OCI-LY7 (cell line): ENCODE results near the gene CEP89. TPM values are rescaled to one million over a fixed set of nuclear protein-coding genes. Genes with fewer than 3 reads are reported as not detected.

ENCODE experiments used
- BruUV-seq: library from RNA; stranded (reverse); fragments of 400-500 nt; replicated peaks from 2 replicates; lab custom pipeline; 2021; lab: Mats Ljungman, UMichigan
- CTCF ChIA-PET: fragments of 300-600 bp; sonication (Branson Sonifier 250); formaldehyde crosslinking; loops from one replicate; lab custom pipeline; 2022; ENCODE audit warnings: antibody characterized with exemption; ENCODE audit not compliant: unreplicated experiment; lab: Charles Lee
- POLR2A ChIA-PET: fragments of 300-600 bp; sonication (Branson Sonifier 250); formaldehyde crosslinking; loops from one replicate; lab custom pipeline; 2022; ENCODE audit warnings: antibody characterized with exemption; lab: Charles Lee
- DNase-seq: peaks from one replicate; pipeline ENCODE4 v3.0.0-alpha.2; 2015; ENCODE audit warnings: low spot score
- H2AFZ ChIP-seq: fragments of 200-600 bp; sonication (generic), shearing (Covaris generic); 2 replicates; pipeline ENCODE4 v1.6.1; 2014; ENCODE audit warnings: mild to moderate bottlenecking, antibody characterized with exemption, low read length, moderate library complexity
- H3K27ac ChIP-seq: fragments of 200-600 bp; sonication (generic); 2 replicates; pipeline ENCODE4 v1.5.1; 2014; ENCODE audit warnings: mixed run types, low read depth, mild to moderate bottlenecking, moderate library complexity, low read length, inconsistent platforms; ENCODE audit not compliant: poor library complexity, severe bottlenecking
- H3K36me3 ChIP-seq: fragments of 200-600 bp; sonication (generic); 2 replicates; pipeline ENCODE4 v1.6.1; 2014; ENCODE audit warnings: mild to moderate bottlenecking, antibody characterized with exemption, low read length, moderate library complexity, mixed read lengths; ENCODE audit not compliant: insufficient read depth
- H3K4me1 ChIP-seq: fragments of 200-600 bp; sonication (generic); 2 replicates; pipeline ENCODE4 v1.5.1; 2014; ENCODE audit warnings: mild to moderate bottlenecking, low read length; ENCODE audit not compliant: insufficient read depth, poor library complexity, severe bottlenecking
- H3K4me2 ChIP-seq: fragments of 200-600 bp; sonication (generic); 2 replicates; pipeline ENCODE4 v1.6.1; 2014; ENCODE audit warnings: mild to moderate bottlenecking, low read length
- H3K4me3 ChIP-seq: fragments of 200-600 bp; sonication (generic); 2 replicates; pipeline ENCODE4 v1.5.1; 2014; ENCODE audit warnings: mild to moderate bottlenecking, low read depth, low read length; ENCODE audit not compliant: poor library complexity, severe bottlenecking
- H3K79me2 ChIP-seq: fragments of 200-600 bp; sonication (generic); 2 replicates; pipeline ENCODE4 v1.6.1; 2016; ENCODE audit warnings: low read depth, mild to moderate bottlenecking, low read length, moderate library complexity, mixed read lengths; ENCODE audit not compliant: insufficient read depth
- H3K9me2 ChIP-seq: fragments of 200-600 bp; sonication (generic); 2 replicates; pipeline ENCODE4 v1.6.1; 2016; ENCODE audit warnings: mild to moderate bottlenecking, low read length, mixed read lengths; ENCODE audit not compliant: insufficient read depth
- H3K9me3 ChIP-seq: fragments of 200-600 bp; sonication (generic); 2 replicates; pipeline ENCODE4 v1.6.1; 2014; ENCODE audit warnings: mild to moderate bottlenecking, mixed run types, low read length, mixed read lengths
- H4K20me1 ChIP-seq: fragments of 200-600 bp; sonication (generic); 2 replicates; pipeline ENCODE4 v1.6.1; 2014; ENCODE audit warnings: mild to moderate bottlenecking, antibody characterized with exemption, low read length, moderate library complexity, mixed read lengths; ENCODE audit not compliant: insufficient read depth
- CTCF ChIP-seq: fragments of 200-600 bp; sonication (generic); conservative IDR thresholded peaks from 2 replicates; pipeline ENCODE4 v1.5.1; 2014; ENCODE audit warnings: mild to moderate bottlenecking, antibody characterized with exemption, low read length, moderate library complexity, mixed read lengths
- EZH2phosphoT487 ChIP-seq: fragments of 200-600 bp; sonication (generic); IDR thresholded peaks from 2 replicates; pipeline ENCODE4 v1.6.1; 2018; ENCODE audit warnings: low read depth, borderline replicate concordance, mild to moderate bottlenecking, mixed run types, antibody characterized with exemption, low read length, moderate library complexity, mixed read lengths
- intact Hi-C: fragments of 100-400 bp; cut with micrococcal nuclease; formaldehyde crosslinking; loops from one replicate; pipeline ENCODE4 v1.10.0; 2022; ENCODE audit not compliant: unreplicated experiment
- total RNA-seq, 2 experiments: library from RNA; depleted of rRNA in 1 of 2; stranded (reverse); fragments of >200 nt in 1 of 2; shearing (Covaris generic) in 1 of 2; gene quantifications; 2 replicates each; pipeline ENCODE4 v1.2.3, GENCODE V29; 2014 to 2022

Gene CEP89
- total RNA-seq, 2 experiments from 2014 or later = 15.8 to 20.6 TPM

GRCh38 chr19:32930567-32930966 lies 41.2 kb downstream of the CEP89 start:
- Histone ChIP-seq H3K27ac (no peak overlapping the region), H3K79me2 (no peaks in the 10 kb centered on the region), H3K9me2 (no peaks in the 10 kb centered on the region), H3K4me1 (no peaks in the 10 kb centered on the region), H3K4me2 (no peak overlapping the region), H3K9me3 (no peaks in the 10 kb centered on the region), H3K36me3 (peaks cover 12% of the 10 kb centered on the region), H4K20me1 (no peaks in the 10 kb centered on the region), H3K4me3 (no peak overlapping the region), H2AFZ (no peak overlapping the region)
- DNase-seq = no peak
- intact Hi-C loops = no loop called here
- no TSS peak for BruUV-seq
- ChIA-PET POLR2A (no interaction called here), CTCF (no interaction called here)
- TF ChIP-seq CTCF (no peak), EZH2phosphoT487 (no peak)

GRCh38 chr19:32928806-32929205 lies 43.0 kb downstream of the CEP89 start:
- H3K79me2 ChIP-seq = no peaks in the 10 kb centered on the region
- POLR2A ChIA-PET = no interaction called here
- no peak overlapping the region for H2AFZ ChIP-seq
- intact Hi-C loops = no loop called here
- no peaks in the 10 kb centered on the region for H4K20me1 ChIP-seq
- BruUV-seq = no TSS peak
- no peaks in the 10 kb centered on the region for H3K9me2 ChIP-seq
- H3K9me3 ChIP-seq = no peaks in the 10 kb centered on the region
- H3K36me3 ChIP-seq = peaks cover 12% of the 10 kb centered on the region
- TF ChIP-seq EZH2phosphoT487 (no peak), CTCF (no peak)
- CTCF ChIA-PET = no interaction called here
- no peak overlapping the region for H3K4me2 ChIP-seq
- no peak overlapping the region for H3K4me3 ChIP-seq
- H3K27ac ChIP-seq = no peak overlapping the region
- no peaks in the 10 kb centered on the region for H3K4me1 ChIP-seq
- DNase-seq = no peak

- H3K36me3 ChIP-seq = peaks cover 8% of the 10 kb centered on the region
- no peak for TF ChIP-seq CTCF
- TF ChIP-seq EZH2phosphoT487 = no peak
- DNase-seq = no peak
- POLR2A ChIA-PET = interaction anchor here (0.6 kb wide), 1 partner anchor 892 kb away, joined by 3 read pairs; no protein-coding TSS in a partner anchor
- no peaks in the 10 kb centered on the region for H3K4me1 ChIP-seq
- H2AFZ ChIP-seq = no peak overlapping the region
- H3K4me3 ChIP-seq = no peak overlapping the region
- CTCF ChIA-PET = no interaction called here
- no peak overlapping the region for H3K4me2 ChIP-seq
- no peaks in the 10 kb centered on the region for H3K79me2 ChIP-seq
- no peaks in the 10 kb centered on the region for H3K9me3 ChIP-seq
- no peaks in the 10 kb centered on the region for H4K20me1 ChIP-seq
- no TSS peak for BruUV-seq
- no peaks in the 10 kb centered on the region for H3K9me2 ChIP-seq
- H3K27ac ChIP-seq = no peak overlapping the region
- intact Hi-C loops = no loop called here
Measured at GRCh38 chr19:32924200-32924599, 47.6 kb downstream of the CEP89 start.
